ENCODE results near the gene PGM2L1.

- TF ChIP-seq CTCF (IDR thresholded peaks at IDR 0.05) = no peak
- TF ChIP-seq POLR2A (IDR thresholded peaks at IDR 0.05) = no peak
Measured at GRCh38 chr11:74310857-74311256, 87.4 kb downstream of the PGM2L1 start.
